ENCODE measurements around the gene TGM1.
A peak's percentile ranks its signal among the peaks of the same experiment; 100 is the strongest.

The TGM1 gene

GRCh38 chr14:24304019-24304387 lies 41.0 kb upstream of the TGM1 start:
- 95 to 98% methylated on average over 6 to 11 of the region's 11 CpGs for WGBS, 2 experiments (ENCODE audit: insufficient coverage in 2 of 2)
- H3K4me3 ChIP-seq (ENCODE audit: extremely low read depth, insufficient read depth, low read length, poor library complexity, severe bottlenecking), result no peak overlapping the region

GRCh38 chr14:24300326-24300980 lies 37.5 kb upstream of the TGM1 start:
- 42 to 54% methylated on average over 7 to 14 of the region's 16 CpGs for WGBS, 2 experiments (ENCODE audit: insufficient coverage in 2 of 2)
- Histone ChIP-seq H3K4me1 (ENCODE audit: control insufficient read depth, insufficient read depth, low read length, poor library complexity, severe bottlenecking) (peaks cover 16% of the 10 kb centered on the region), H3K36me3 (ENCODE audit: control insufficient read depth, insufficient read depth, low read length) (peaks cover 52% of the 10 kb centered on the region), H3K27ac (ENCODE audit: low read depth, low read length, severe bottlenecking) (no peak overlapping the region), H3K4me3 (ENCODE audit: extremely low read depth, insufficient read depth, low read length, poor library complexity, severe bottlenecking) (peak overlapping the region; percentile 92), H3K9me3 (ENCODE audit: control insufficient read depth, low read length) (no peaks in the 10 kb centered on the region)

More at GRCh38 chr14:24304019-24304387, 41.0 kb upstream of the TGM1 start:
- H3K36me3 ChIP-seq (ENCODE audit: control insufficient read depth, insufficient read depth, low read length), result peaks cover 65% of the 10 kb centered on the region
- no peak overlapping the region for H3K27ac ChIP-seq (ENCODE audit: low read depth, low read length, severe bottlenecking)
- H3K9me3 ChIP-seq (ENCODE audit: control insufficient read depth, low read length), result no peaks in the 10 kb centered on the region
- no peaks in the 10 kb centered on the region for H3K4me1 ChIP-seq (ENCODE audit: control insufficient read depth, insufficient read depth, low read length, poor library complexity, severe bottlenecking)

- peak within 1 kb of the TSS; percentile 47 for H3K27ac ChIP-seq (ENCODE audit: low read depth, low read length, severe bottlenecking)
Measured at GRCh38 chr14:24299255-24300191, 36.5 kb upstream of the TGM1 start, which contains the start of the genes DHRS1 and NOP9. TSS of gene DHRS1 (minus strand) at chr14:24299780. CDS start at chr14:24299106, 674 bp downstream. TSS of gene NOP9 (plus strand) at chr14:24299850. CDS start at chr14:24299955, 105 bp downstream.

DNA sequence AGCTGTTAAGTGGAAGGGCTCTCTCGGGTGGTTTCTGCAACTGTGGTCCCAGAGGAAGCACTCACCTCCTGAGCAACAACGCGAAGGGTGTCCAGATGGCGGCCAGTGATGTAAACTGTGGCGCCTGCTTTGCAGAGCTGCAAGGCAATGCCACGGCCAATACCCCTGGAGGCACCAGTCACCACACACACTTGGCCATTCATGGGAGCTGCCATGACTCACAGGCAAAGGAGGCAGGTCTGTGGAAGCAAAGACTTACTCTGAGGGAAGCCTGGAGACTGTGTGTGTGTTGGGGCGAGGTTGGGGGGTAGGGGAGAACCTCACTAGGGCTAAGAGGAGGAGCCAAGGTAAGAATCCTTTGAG lies 35.9 kb upstream of the TGM1 start:
- Histone ChIP-seq H3K27ac (ENCODE audit: low read depth, low read length, severe bottlenecking) (peak overlapping the region; percentile 47), H3K4me3 (ENCODE audit: extremely low read depth, insufficient read depth, low read length, poor library complexity, severe bottlenecking) (peak overlapping the region; percentile 92), H3K9me3 (ENCODE audit: control insufficient read depth, low read length) (no peaks in the 10 kb centered on the region), H3K36me3 (ENCODE audit: control insufficient read depth, insufficient read depth, low read length) (peaks cover 43% of the 10 kb centered on the region), H3K4me1 (ENCODE audit: control insufficient read depth, insufficient read depth, low read length, poor library complexity, severe bottlenecking) (peaks cover 16% of the 10 kb centered on the region)
- 78% methylated on average over 6 to 7 of the region's 7 CpGs for WGBS, 2 experiments (ENCODE audit: insufficient coverage in 2 of 2)

More at GRCh38 chr14:24299255-24300191, 36.5 kb upstream of the TGM1 start, which contains the start of the genes DHRS1 and NOP9:
- peaks cover 16% of the 10 kb centered on the region for H3K4me1 ChIP-seq (ENCODE audit: control insufficient read depth, insufficient read depth, low read length, poor library complexity, severe bottlenecking)
- peak within 1 kb of the TSS; percentile 92 for H3K4me3 ChIP-seq (ENCODE audit: extremely low read depth, insufficient read depth, low read length, poor library complexity, severe bottlenecking)
- no peaks in the 10 kb centered on the region for H3K9me3 ChIP-seq (ENCODE audit: control insufficient read depth, low read length)
- 1 to 2% methylated on average over 63 to 64 of the region's 75 CpGs for WGBS, 2 experiments (ENCODE audit: insufficient coverage in 2 of 2)
- H3K36me3 ChIP-seq (ENCODE audit: control insufficient read depth, insufficient read depth, low read length), result peaks cover 47% of the 10 kb centered on the region

DNA sequence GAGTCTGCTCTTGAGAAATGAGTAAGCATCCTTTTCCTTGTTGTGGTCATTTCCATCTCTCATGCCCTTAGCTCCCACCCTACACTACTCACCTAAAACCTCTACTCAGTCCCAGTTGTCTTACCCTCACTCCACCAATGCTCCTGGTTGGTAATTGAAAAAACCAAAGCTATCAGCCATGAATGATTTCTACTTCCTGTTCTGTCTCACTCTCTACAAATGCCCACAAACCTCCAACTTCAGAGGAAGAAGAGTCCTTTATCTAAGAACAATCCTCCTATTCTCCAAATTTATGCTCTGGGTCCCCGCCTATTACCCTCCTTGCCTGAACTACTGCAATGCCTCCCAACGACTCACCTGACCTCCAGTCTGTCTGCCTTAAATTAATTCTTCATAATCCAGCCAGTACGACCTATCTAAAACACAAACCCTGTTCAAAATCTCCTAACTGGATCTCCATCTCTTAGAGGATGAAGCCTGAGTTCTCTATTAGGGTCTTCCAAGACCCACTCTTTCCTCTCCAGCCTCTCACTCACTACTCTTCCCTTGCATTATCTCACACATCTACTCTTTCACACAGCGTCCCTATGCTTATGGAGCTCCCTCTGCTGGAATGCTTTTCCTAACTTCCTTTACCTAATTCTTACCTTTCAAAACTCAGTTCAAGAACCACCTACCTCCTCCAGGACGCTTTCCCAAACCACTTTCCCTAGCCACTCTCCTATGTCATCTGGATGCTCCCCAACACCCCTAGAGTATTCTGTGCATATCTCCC lies 34.4 kb upstream of the TGM1 start:
- H3K27ac ChIP-seq (ENCODE audit: low read depth, low read length, severe bottlenecking), result no peak overlapping the region
- H3K9me3 ChIP-seq (ENCODE audit: control insufficient read depth, low read length), result no peaks in the 10 kb centered on the region
- H3K4me3 ChIP-seq (ENCODE audit: extremely low read depth, insufficient read depth, low read length, poor library complexity, severe bottlenecking), result no peak overlapping the region
- WGBS, 2 experiments (ENCODE audit: insufficient coverage in 2 of 2), result 62 to 70% methylated on average over 5 of the region's 5 CpGs
- peaks cover 33% of the 10 kb centered on the region for H3K36me3 ChIP-seq (ENCODE audit: control insufficient read depth, insufficient read depth, low read length)
- peaks cover 16% of the 10 kb centered on the region for H3K4me1 ChIP-seq (ENCODE audit: control insufficient read depth, insufficient read depth, low read length, poor library complexity, severe bottlenecking)

- Histone ChIP-seq H3K4me1 (ENCODE audit: control insufficient read depth, insufficient read depth, low read length, poor library complexity, severe bottlenecking) (peaks cover 16% of the 10 kb centered on the region), H3K4me3 (ENCODE audit: extremely low read depth, insufficient read depth, low read length, poor library complexity, severe bottlenecking) (no peak overlapping the region), H3K27ac (ENCODE audit: low read depth, low read length, severe bottlenecking) (peak overlapping the region; percentile 62), H3K36me3 (ENCODE audit: control insufficient read depth, insufficient read depth, low read length) (peaks cover 31% of the 10 kb centered on the region), H3K9me3 (ENCODE audit: control insufficient read depth, low read length) (no peaks in the 10 kb centered on the region)
- WGBS, 2 experiments (ENCODE audit: insufficient coverage in 2 of 2), result 70 to 73% methylated on average over 8 to 11 of the region's 12 CpGs
Measured at GRCh38 chr14:24296341-24297157, 33.6 kb upstream of the TGM1 start.

- Histone ChIP-seq H3K27ac (ENCODE audit: low read depth, low read length, severe bottlenecking) (no peak overlapping the region), H3K9me3 (ENCODE audit: control insufficient read depth, low read length) (no peaks in the 10 kb centered on the region), H3K36me3 (ENCODE audit: control insufficient read depth, insufficient read depth, low read length) (peaks cover 49% of the 10 kb centered on the region), H3K4me3 (ENCODE audit: extremely low read depth, insufficient read depth, low read length, poor library complexity, severe bottlenecking) (no peak overlapping the region), H3K4me1 (ENCODE audit: control insufficient read depth, insufficient read depth, low read length, poor library complexity, severe bottlenecking) (peaks cover 12% of the 10 kb centered on the region)
- 100% methylated on average over 1 of the region's 2 CpGs; no CpG with 5 or more reads in 1 of the 2 experiments for WGBS, 2 experiments (ENCODE audit: insufficient coverage in 2 of 2)
Measured at GRCh38 chr14:24293525-24293924, 30.5 kb upstream of the TGM1 start.

DNA sequence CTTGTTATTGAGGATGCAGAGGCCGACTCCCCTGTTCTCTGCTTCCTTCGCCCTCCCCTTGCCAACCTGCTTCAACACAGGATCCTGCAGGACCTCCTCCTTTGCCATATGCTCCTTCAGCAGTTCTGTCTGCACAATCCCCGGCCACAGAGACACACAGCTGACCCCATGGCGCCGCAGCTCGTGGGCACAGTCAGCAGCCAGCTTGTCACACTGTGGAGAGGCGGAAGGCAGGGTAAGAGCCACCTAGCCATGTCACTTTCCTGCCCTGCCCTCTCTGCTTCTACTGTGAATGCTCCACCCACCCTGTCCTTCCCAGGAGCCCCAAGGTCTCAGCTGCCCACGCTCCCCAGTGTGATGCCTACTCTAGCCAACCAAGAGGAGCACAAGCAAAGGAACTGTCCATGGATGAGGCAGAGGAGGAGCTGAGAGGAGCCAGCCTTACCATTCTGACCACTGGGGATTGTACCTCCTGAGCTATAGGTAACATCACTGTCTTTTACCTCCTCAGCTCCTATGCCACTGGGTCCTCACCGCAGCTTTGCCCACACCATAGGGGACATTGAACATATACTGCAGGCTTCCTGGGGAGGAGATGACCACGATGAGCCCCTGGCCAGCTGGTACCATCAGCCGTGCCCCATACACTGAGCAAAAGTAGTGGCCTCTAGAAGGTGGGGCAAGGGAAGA lies 29.3 kb upstream of the TGM1 start:
- Histone ChIP-seq H3K4me1 (ENCODE audit: control insufficient read depth, insufficient read depth, low read length, poor library complexity, severe bottlenecking) (peaks cover 9% of the 10 kb centered on the region), H3K9me3 (ENCODE audit: control insufficient read depth, low read length) (no peaks in the 10 kb centered on the region), H3K27ac (ENCODE audit: low read depth, low read length, severe bottlenecking) (no peak overlapping the region), H3K36me3 (ENCODE audit: control insufficient read depth, insufficient read depth, low read length) (peaks cover 49% of the 10 kb centered on the region), H3K4me3 (ENCODE audit: extremely low read depth, insufficient read depth, low read length, poor library complexity, severe bottlenecking) (no peak overlapping the region)
- 92 to 94% methylated on average over 5 to 7 of the region's 11 CpGs for WGBS, 2 experiments (ENCODE audit: insufficient coverage in 2 of 2)

DNA sequence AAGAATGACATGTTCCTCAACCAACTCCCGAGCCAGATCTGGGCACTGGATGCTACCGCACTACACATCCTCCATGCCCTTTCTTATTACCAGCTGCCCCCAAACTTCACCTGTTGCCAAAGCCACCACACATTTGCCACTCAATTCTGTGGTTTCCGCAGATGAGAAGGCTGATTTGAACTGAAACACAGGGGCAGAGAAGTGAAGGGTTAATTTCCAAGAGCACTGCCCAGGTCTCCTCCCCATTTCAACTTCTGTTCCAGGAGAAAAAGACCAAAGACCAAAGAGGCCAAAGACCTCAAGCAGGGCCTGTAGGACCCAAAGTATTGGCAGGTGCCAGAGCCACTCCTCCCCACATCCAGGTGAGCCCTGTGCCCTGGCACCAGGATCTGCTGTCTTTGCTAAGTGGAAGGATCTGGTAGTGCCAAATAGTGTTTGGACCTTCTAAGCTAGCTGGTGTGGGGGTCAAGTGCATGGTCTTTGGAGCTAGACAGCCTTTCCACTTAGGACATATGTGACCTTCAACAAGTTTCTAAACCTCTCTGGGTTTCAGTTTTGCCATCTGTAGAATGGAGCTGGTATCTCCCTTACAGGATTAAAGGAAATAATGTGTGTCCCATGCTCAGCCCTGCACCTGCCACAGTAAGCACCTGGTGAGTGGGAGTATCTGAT lies 28.6 kb upstream of the TGM1 start:
- no peaks in the 10 kb centered on the region for H3K9me3 ChIP-seq (ENCODE audit: control insufficient read depth, low read length)
- H3K36me3 ChIP-seq (ENCODE audit: control insufficient read depth, insufficient read depth, low read length), result peaks cover 49% of the 10 kb centered on the region
- 83% methylated on average over 2 of the region's 3 CpGs; no CpG with 5 or more reads in 1 of the 2 experiments for WGBS, 2 experiments (ENCODE audit: insufficient coverage in 2 of 2)
- peaks cover 3% of the 10 kb centered on the region for H3K4me1 ChIP-seq (ENCODE audit: control insufficient read depth, insufficient read depth, low read length, poor library complexity, severe bottlenecking)
- H3K4me3 ChIP-seq (ENCODE audit: extremely low read depth, insufficient read depth, low read length, poor library complexity, severe bottlenecking), result no peak overlapping the region
- no peak overlapping the region for H3K27ac ChIP-seq (ENCODE audit: low read depth, low read length, severe bottlenecking)
